CD1c-positive myeloid dendritic cell (primary cell): ENCODE data around the gene LAMA5.

Experiments used
- DNase-seq: peaks from one replicate; pipeline ENCODE4 v3.0.0-alpha.2; 2016; ENCODE audit errors: extremely low spot score

Gene LAMA5

DNA sequence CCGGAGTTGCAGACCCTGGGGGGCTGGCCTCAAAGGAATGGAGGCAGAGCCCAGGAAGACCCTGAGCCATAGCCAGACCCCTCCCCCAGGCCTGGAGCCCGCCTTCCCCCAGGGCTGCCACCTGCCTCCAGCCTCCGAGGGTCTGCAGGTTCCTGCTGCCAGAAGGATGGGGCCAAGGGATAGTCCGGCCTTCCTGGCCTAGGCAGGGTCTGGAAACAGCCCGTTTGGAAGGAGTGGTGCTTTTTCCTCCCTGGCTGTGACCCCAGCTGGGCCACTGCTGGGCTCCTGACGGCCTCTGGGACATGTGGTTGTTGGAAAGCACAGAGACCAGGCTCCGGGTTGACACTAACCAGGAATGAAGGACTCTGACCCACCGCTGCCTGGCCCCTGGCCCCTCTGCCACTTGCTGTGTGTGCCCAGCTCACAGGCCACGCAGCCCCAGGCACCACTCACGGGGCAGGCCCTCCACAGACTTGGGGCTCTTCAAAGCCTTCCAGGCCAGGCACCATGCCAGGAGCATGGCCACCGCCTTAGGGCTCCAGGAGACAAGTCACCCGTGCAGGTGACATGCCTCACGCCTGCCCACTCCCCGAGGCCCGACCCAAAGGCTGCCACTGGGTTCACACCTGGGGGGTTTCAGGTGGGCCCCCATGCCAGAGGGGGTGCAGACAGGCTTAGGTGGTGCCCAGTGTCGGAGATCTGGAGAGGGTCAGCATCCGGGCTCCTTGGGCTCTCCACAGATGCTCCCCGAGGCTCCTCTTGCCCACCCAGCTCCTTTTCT, 3.9 kb upstream of the LAMA5 start:
- DNase-seq = no peak

- peak; percentile 28 for DNase-seq
Measured at GRCh38 chr20:62370115-62370806, 3.1 kb upstream of the LAMA5 start.

GRCh38 chr20:62369815-62370114, 2.7 kb upstream of the LAMA5 start:
- no peak for DNase-seq

GRCh38 chr20:62368976-62369814, 2.1 kb upstream of the LAMA5 start:
- no peak for DNase-seq

- no peak for DNase-seq
Measured at GRCh38 chr20:62368392-62368975, 1.4 kb upstream of the LAMA5 start.

GRCh38 chr20:62367633-62368391, 700 bp upstream of the LAMA5 start:
- no peak for DNase-seq

DNA sequence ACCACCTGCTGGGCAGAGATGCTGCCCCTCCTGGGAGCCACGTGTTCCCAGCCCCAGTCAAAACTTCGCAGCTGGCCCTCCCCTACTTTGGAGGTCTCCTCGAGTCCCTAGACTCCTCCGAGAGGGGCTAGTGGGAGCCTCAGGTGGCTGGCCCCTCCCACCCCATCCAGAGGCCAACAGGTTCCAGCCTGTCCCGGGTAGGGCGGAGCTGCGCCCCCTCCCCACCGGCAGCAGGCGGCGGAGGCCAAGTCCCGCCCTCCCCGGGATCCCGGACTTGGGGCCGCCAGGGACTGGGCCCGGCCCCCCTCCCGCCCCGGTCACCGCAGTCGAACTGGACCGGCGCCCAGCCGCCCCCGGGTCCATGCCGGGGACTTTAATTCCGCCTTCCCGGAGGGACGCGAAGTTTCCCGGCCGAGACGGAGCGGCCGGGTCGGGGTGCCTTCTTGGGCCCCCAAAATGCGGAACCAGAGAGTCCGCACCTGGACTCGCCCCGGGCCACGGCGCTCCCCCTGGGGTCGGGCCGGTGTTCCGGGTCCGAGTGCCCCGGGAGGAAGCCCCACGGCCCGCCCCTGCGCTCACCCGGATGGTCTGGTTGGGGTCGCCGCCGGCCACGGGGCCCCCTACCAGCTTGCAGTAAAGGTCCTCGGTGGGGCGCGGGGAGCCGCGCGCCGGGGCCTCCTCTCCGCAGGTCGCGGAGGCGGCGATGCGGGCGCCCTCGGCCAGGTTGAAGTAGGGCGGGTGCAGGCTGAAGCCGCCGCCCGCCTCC, 559 bp downstream of the LAMA5 start:
- DNase-seq = no peak

DNA sequence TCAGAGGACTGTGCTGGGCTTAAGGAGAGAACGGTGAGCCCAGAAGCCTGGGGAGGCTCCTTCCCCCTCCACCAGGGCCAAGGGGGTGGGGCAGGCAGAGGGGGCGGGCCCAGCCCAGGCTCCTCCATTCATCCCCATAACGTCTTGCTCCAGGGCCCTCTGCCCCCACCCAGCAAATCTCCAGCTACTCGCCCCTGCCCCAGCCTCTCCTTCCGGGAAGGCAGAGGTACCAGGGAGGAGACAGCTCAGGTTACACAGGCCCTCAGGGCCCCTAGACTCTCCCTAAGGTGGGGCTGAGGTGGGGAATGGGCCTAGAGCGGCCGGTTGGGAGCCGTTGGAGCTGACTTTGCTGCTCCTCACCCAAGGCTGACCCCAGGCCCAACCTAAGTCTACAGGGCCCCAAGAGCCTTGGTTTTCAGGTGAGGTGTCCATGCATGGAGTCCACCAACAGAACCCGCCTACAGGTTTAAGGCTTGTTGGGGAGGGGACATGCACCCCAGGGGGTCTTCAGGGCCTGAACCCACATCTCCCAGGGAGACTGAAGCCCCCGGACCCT, 1.2 kb downstream of the LAMA5 start:
- DNase-seq = no peak

GRCh38 chr20:62364911-62365736, 2.0 kb downstream of the LAMA5 start:
- DNase-seq = no peak

- no peak for DNase-seq
Measured at GRCh38 chr20:62363920-62364851, 2.9 kb downstream of the LAMA5 start.

- no peak for DNase-seq
Measured at GRCh38 chr20:62362991-62363919, 3.9 kb downstream of the LAMA5 start.

- no peak for DNase-seq
Measured at GRCh38 chr20:62362590-62362940, 4.5 kb downstream of the LAMA5 start.

- no peak for DNase-seq
Measured at GRCh38 chr20:62361799-62362589, 5.1 kb downstream of the LAMA5 start.

DNA sequence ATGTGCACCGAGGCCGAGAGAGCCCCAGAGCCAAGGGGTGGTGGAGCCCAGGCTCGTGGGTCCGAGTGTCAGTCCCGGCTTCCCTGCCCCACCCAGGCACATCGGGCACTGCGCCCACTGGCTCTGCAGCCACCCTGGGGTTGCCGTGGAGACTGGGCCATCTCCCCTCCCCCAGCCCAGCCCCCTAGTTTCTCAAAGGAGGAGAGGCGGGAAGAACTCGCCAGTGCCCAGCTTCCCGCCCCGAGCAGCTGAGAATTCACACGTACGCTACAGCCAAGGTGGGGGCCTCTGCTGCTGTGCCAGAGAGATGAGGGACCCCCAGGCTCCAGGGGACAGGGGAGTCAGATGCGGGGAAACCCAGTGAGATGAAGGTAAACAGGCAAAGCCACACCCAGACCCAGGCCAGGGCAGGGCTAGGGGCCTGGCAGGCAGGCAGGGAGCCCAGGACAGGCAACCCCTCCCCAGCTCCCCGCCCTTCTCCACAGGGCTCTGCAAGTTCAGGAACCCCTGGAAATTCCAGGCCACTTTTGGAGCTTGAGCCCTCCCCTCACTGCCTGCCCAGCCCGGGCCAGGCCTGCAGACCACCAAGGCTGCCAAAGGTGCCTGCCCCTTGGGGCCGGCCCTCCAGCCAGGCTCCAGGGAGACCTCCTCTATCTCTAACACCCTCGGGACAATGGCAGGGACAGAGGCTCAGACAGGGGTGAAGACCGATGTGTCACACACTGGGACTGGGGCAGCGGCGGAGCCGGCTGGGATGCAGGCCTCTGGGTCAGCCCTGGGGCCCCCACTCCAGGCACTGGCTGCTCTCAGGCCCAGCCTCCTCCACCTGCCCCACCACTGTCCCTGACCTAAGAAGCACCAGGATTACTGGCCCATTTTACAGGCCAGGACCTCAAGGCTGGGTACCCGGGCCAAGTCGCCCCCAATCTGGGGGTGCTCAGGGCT, 6.0 kb downstream of the LAMA5 start:
- DNase-seq = no peak

DNA sequence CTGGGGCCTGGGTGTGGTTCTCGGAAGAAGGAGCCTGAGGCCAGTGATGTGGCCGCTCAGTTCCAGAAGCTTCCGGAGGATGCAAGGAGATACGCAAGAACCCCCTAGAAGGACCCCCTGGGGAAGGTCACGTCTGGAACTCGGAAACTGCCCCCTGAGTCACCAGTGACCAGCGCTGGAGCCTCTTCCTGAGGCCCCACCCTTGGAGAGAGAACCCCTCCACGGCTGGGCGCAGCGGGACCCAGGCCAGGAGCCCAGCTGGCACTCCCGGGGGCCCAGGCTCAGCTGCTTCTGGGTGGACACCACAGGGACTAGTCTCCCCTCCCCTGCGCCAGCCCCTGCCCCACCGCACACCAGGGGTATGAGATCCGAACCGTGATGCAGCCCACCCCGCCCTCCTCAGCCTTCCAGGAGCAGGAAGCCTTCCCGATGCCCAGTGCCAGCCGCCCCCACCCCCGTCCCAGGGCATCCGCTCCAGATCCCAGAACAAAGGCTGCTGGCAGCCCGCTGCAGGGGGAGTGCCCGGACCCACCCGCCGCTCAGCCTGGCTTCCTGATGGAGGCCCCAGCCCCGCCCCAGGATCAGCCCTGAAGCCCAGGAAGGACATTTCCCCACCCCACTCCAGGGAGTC, 7.5 kb downstream of the LAMA5 start:
- DNase-seq = no peak
